A549 (cell line): ENCODE measurements around the gene NFATC2. TPM values are rescaled to one million over a fixed set of nuclear protein-coding genes. Genes with fewer than 3 reads are reported as not detected.

Experiments
- ATAC-seq, 2 experiments: fragments of 200-7000 bp in 1 of 2; fragments of >200 bp in 1 of 2; cut with Nextera tagmentation in 1 of 2; cut with Tn5 transposase in 1 of 2; 3 replicates each; pipeline versions ENCODE4 v1.8.0 to v1.9.1; 2018 to 2020; ENCODE audit warnings: mild to moderate bottlenecking in 1 of 2, moderate library complexity in 1 of 2
- CTCF ChIA-PET: fragments of 300-600 bp; sonication (Branson Sonifier 250); formaldehyde crosslinking; extraction: SDS; loops from one replicate; lab custom pipeline; 2021; ENCODE audit warnings: antibody characterized with exemption, inconsistent platforms; lab: Yijun Ruan, JAX
- POLR2A ChIA-PET: fragments of 350-600 bp; formaldehyde crosslinking; extraction: SDS; loops from one replicate; lab custom pipeline; 2021; ENCODE audit warnings: antibody characterized with exemption, inconsistent platforms; lab: Yijun Ruan, JAX
- DNase-seq, 2 experiments: peaks; one replicate each; pipeline versions ENCODE4 v3.0.0 to v3.0.0-alpha.2; 2011 to 2016; ENCODE audit warnings: low read depth in 1 of 2, low spot score in 1 of 2
- FAIRE-seq: peaks from 2 replicates; lab custom pipeline; 2011; peaks lifted over from hg19 to GRCh38; lab: Jason Lieb, UNC
- H3K27ac ChIP-seq, 2 experiments: fragments of >200 bp; sonication (Bioruptor Twin); formaldehyde crosslinking; 3 replicates each; pipeline ENCODE4 v1.5.1; 2016 to 2017
- H3K4me1 ChIP-seq: fragments of >200 bp; sonication (Bioruptor Twin); formaldehyde crosslinking; 3 replicates; pipeline ENCODE4 v1.6.1; 2016
- H3K4me2 ChIP-seq: fragments of >200 bp; sonication (Bioruptor Twin); formaldehyde crosslinking; 3 replicates; pipeline ENCODE4 v1.6.1; 2016
- H3K4me3 ChIP-seq: fragments of >200 bp; sonication (Bioruptor Twin); formaldehyde crosslinking; 3 replicates; pipeline ENCODE4 v1.5.1; 2016
- H3K9me3 ChIP-seq: fragments of >200 bp; sonication (Bioruptor Twin); formaldehyde crosslinking; 3 replicates; pipeline ENCODE4 v1.6.1; 2016
- BHLHE40 ChIP-seq: IDR thresholded peaks from 2 replicates; pipeline ENCODE4 v1.6.1; 2012; ENCODE audit warnings: low read depth, low read length, inconsistent platforms
- CBX8 ChIP-seq: fragments of 200-600 bp; sonication (generic); IDR thresholded peaks from 2 replicates; pipeline ENCODE4 v1.6.1; 2016
- CHD2 ChIP-seq: fragments of 150-350 bp; IDR thresholded peaks from 2 replicates; pipeline ENCODE4 v1.6.1; 2014; ENCODE audit warnings: low read length; ENCODE audit not compliant: partially characterized antibody
- CHD4 ChIP-seq: fragments of 200-600 bp; sonication (generic); IDR thresholded peaks from 2 replicates; pipeline ENCODE4 v1.6.1; 2016; ENCODE audit warnings: antibody characterized with exemption, mild to moderate bottlenecking, borderline replicate concordance
- EHMT2 ChIP-seq: fragments of 200-600 bp; sonication (generic); IDR thresholded peaks from 2 replicates; pipeline ENCODE4 v1.6.1; 2016; ENCODE audit warnings: antibody characterized with exemption, low read depth, mild to moderate bottlenecking, moderate library complexity
- EP300 ChIP-seq, 2 experiments: fragments of >200 bp; sonication (Bioruptor Twin); formaldehyde crosslinking; IDR thresholded peaks; 2 replicates in 1 of 2; 3 replicates in 1 of 2; pipeline ENCODE4 v1.6.1; 2016 to 2017
- ESRRA ChIP-seq: fragments of 150-350 bp; IDR thresholded peaks from 2 replicates; pipeline ENCODE4 v1.6.1; 2014; ENCODE audit warnings: mild to moderate bottlenecking, low read length, borderline replicate concordance
- FOSL2 ChIP-seq, 2 experiments: fragments of 450-650 bp in 1 of 2; fragments of >200 bp in 1 of 2; sonication (Bioruptor Twin) in 1 of 2; formaldehyde crosslinking; IDR thresholded peaks; 2 replicates each; pipeline versions ENCODE4 v1.5.0 to v1.6.1; 2016 to 2020; ENCODE audit warnings: mild to moderate bottlenecking in 1 of 2, moderate library complexity in 1 of 2
- HEYL ChIP-seq: fragments of 250-450 bp; sonication (Bioruptor Pico); IDR thresholded peaks from 2 replicates; pipeline ENCODE4 v1.8.0; 2021; ENCODE audit warnings: mild to moderate bottlenecking, moderate library complexity
- JUN ChIP-seq, 2 experiments: fragments of >200 bp; sonication (Bioruptor Twin); formaldehyde crosslinking; IDR thresholded peaks; 2 replicates in 1 of 2; 3 replicates in 1 of 2; pipeline ENCODE4 v1.6.1; 2016 to 2017
- JUNB ChIP-seq: fragments of >200 bp; sonication (Bioruptor Twin); formaldehyde crosslinking; IDR thresholded peaks from 2 replicates; pipeline ENCODE4 v1.6.1; 2016
- KDM5A ChIP-seq: fragments of 200-600 bp; sonication (generic); IDR thresholded peaks from 2 replicates; pipeline ENCODE4 v1.6.1; 2016; ENCODE audit warnings: antibody characterized with exemption, mild to moderate bottlenecking
- MAFK ChIP-seq: fragments of 450-650 bp; IDR thresholded peaks from 2 replicates; pipeline ENCODE4 v1.6.1; 2014; ENCODE audit not compliant: partially characterized antibody
- MYC ChIP-seq: IDR thresholded peaks from 2 replicates; pipeline ENCODE4 v1.6.1; 2012; ENCODE audit warnings: mild to moderate bottlenecking, inconsistent platforms, low read length, improper control_type of control experiment, borderline replicate concordance
- NR3C1 ChIP-seq: fragments of >200 bp; sonication (Bioruptor Twin); formaldehyde crosslinking; IDR thresholded peaks from 3 replicates; pipeline ENCODE4 v1.6.1; 2017
- POLR2A ChIP-seq: IDR thresholded peaks from 2 replicates; pipeline ENCODE4 v1.6.1; 2012; ENCODE audit warnings: mild to moderate bottlenecking, low read length
- RAD21 ChIP-seq, 2 experiments: fragments of >200 bp in 1 of 2; sonication (Bioruptor Twin) in 1 of 2; formaldehyde crosslinking in 1 of 2; IDR thresholded peaks in 1 of 2; conservative IDR thresholded peaks in 1 of 2; 2 replicates in 1 of 2; 3 replicates in 1 of 2; pipeline ENCODE4 v1.6.1; 2012 to 2018; ENCODE audit warnings: inconsistent platforms in 1 of 2
- RNF2 ChIP-seq: fragments of 200-600 bp; sonication (generic); IDR thresholded peaks from 2 replicates; pipeline ENCODE4 v1.6.1; 2016; ENCODE audit warnings: low read depth, mild to moderate bottlenecking, antibody characterized with exemption, moderate library complexity, borderline replicate concordance
- SMC3 ChIP-seq: fragments of >200 bp; sonication (Bioruptor Twin); formaldehyde crosslinking; IDR thresholded peaks from 3 replicates; pipeline ENCODE4 v1.6.1; 2018; ENCODE audit warnings: inconsistent platforms
- SREBF2 ChIP-seq: fragments of 450-650 bp; IDR thresholded peaks from 2 replicates; pipeline ENCODE4 v1.6.1; 2014; ENCODE audit warnings: mild to moderate bottlenecking, moderate library complexity
- TFCP2L1 ChIP-seq: fragments of 250-450 bp; sonication (Bioruptor Pico); IDR thresholded peaks from 2 replicates; pipeline ENCODE4 v1.5.0; 2021; ENCODE audit warnings: mild to moderate bottlenecking
- ZC3H11A ChIP-seq: fragments of 450-650 bp; IDR thresholded peaks from 2 replicates; pipeline ENCODE4 v1.6.1; 2014; ENCODE audit warnings: antibody characterized with exemption, mild to moderate bottlenecking
- ZFP36 ChIP-seq: fragments of 450-650 bp; IDR thresholded peaks from 2 replicates; pipeline ENCODE4 v1.6.1; 2014; ENCODE audit warnings: borderline replicate concordance; ENCODE audit not compliant: partially characterized antibody
- WGBS: methylation state at CpG from one replicate; pipeline ENCODE4 v1.1.6; 2017; ENCODE audit errors: missing lambda C conversion rate; 5-methylcytosine and 5-hydroxymethylcytosine counted together
- polyA plus RNA-seq, 4 experiments: library from polyadenylated mRNA; depleted of rRNA in 3 of 4; stranded (reverse); fragments of >200 nt; fragmentation: RNase III in 1 of 4; extraction: RNeasy Plus Mini Kit Qiagen cat#74134 plus additional on column Dnase treatment in 1 of 4; gene quantifications; 2 replicates in 3 of 4; 3 replicates in 1 of 4; pipeline ENCODE4 v1.2.3, GENCODE V29; 2011 to 2017
- TF ChIP-seq, protein P1 (sequence below): fragments of >200 bp; sonication (Bioruptor Twin); formaldehyde crosslinking; IDR thresholded peaks from 3 replicates; pipeline ENCODE4 v1.6.1; 2016
- TF ChIP-seq, protein P2 (sequence below): IDR thresholded peaks from 2 replicates; pipeline ENCODE4 v1.6.1; 2012; ENCODE audit warnings: low read depth, borderline replicate concordance
- TF ChIP-seq, protein P3 (sequence below): IDR thresholded peaks from 2 replicates; pipeline ENCODE4 v1.6.1; 2012
- TF ChIP-seq, protein P4 (sequence below): fragments of 200-600 bp; sonication (generic); IDR thresholded peaks from 2 replicates; pipeline ENCODE4 v1.6.1; 2016; ENCODE audit warnings: antibody characterized with exemption, mild to moderate bottlenecking, moderate library complexity
- TF ChIP-seq, protein P5 (sequence below): fragments of >200 bp; sonication (Bioruptor Twin); formaldehyde crosslinking; IDR thresholded peaks from 2 replicates; pipeline ENCODE4 v1.6.1; 2016
- TF ChIP-seq, protein P6 (sequence below): fragments of >200 bp; sonication (Bioruptor Twin); formaldehyde crosslinking; IDR thresholded peaks from 3 replicates; pipeline ENCODE4 v1.5.1; 2016
- TF ChIP-seq, protein P7 (sequence below): fragments of 150-350 bp; IDR thresholded peaks from 2 replicates; pipeline ENCODE4 v1.6.1; 2014; ENCODE audit warnings: low read depth, mild to moderate bottlenecking, low read length

The NFATC2 gene
- polyA plus RNA-seq, 2 of the 4 experiments (the other 2 are of a cell fraction) = 0.75 to 1.6 TPM

DNA sequence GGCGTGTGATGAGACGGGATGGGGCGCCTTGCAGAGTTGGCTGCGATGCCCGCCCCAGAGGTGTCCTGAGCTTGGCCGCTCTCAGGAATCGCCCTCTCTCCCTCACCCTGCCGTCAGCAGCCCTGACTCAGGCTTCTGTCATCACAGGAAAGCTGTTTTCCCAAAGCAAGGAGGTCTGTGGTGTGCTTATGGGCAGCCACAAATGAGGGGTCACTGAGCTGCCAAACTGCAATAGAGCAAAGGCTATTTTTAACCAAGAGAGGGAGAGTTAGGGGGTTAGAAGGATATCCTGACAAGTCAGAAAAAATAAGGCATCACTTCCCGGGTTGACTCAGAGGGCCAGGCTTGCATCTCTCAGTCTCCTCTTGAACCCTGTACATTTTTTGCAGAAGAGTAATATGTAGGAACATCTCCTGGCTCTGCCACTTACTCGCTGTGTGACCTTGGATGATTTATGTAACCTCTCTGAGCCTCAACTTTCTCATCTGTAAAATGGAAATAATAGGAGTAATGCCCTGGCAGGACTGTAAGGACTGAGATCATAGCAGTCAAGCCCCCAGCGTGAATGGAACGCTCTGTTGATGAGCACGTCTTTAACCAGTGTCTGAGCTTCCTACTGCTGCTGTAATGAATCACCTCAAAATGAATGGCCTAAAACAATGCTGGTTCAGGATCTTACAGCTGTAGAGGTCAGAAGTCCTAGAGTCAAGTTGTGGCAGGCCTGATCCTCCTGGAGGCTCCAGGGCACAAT, 181.9 kb downstream of the NFATC2 start:
- ATAC-seq (peak; percentile 95), FAIRE-seq (no peak), DNase-seq (peak; percentile 59 to 85)
- 27% methylated on average over 13 of the region's 13 CpGs for WGBS
- Histone ChIP-seq H3K27ac (peak overlapping the region; percentile 80 to 89), H3K9me3 (peaks cover 22% of the 10 kb centered on the region), H3K4me3 (no peak overlapping the region), H3K4me1 (peaks cover 28% of the 10 kb centered on the region), H3K4me2 (peak overlapping the region; percentile 56)
- CTCF ChIA-PET = interaction anchor here (0.7 to 3.1 kb wide), 7 partner anchors 11 to 567 kb away, joined by 3 to 11 read pairs (median 3); no protein-coding TSS in a partner anchor
- POLR2A ChIA-PET = interaction anchor here (0.6 to 1.5 kb wide), 2 partner anchors 25 to 430 kb away, joined by 4 to 6 read pairs; no protein-coding TSS in a partner anchor
- TF ChIP-seq, protein P1, sequence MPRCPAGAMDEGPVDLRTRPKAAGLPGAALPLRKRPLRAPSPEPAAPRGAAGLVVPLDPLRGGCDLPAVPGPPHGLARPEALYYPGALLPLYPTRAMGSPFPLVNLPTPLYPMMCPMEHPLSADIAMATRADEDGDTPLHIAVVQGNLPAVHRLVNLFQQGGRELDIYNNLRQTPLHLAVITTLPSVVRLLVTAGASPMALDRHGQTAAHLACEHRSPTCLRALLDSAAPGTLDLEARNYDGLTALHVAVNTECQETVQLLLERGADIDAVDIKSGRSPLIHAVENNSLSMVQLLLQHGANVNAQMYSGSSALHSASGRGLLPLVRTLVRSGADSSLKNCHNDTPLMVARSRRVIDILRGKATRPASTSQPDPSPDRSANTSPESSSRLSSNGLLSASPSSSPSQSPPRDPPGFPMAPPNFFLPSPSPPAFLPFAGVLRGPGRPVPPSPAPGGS = 0 out of 3 replicates have a peak, but pooled peaks have one; percentile 40
- TF ChIP-seq, protein P2, sequence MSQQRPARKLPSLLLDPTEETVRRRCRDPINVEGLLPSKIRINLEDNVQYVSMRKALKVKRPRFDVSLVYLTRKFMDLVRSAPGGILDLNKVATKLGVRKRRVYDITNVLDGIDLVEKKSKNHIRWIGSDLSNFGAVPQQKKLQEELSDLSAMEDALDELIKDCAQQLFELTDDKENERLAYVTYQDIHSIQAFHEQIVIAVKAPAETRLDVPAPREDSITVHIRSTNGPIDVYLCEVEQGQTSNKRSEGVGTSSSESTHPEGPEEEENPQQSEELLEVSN = no peak
- TF ChIP-seq SREBF2 (no peak), JUNB (peak; percentile 89), KDM5A (no peak), MAFK (peak; percentile 36), MYC (no peak), ZC3H11A (no peak), FOSL2 (IDR thresholded peaks at IDR 0.05) (peak; percentile 76), FOSL2 (CRISPR knock-in tag; IDR thresholded peaks at IDR 0.05) (peak; percentile 78), CHD2 (no peak), ZFP36 (no peak), JUN (IDR thresholded peaks at IDR 0.05) (peak; percentile 70 to 76; a peak in 4 of 5 replicates), SMC3 (no peak; the same call in 2 of the 3 replicates), HEYL (no peak), EHMT2 (no peak), RAD21 (conservative IDR thresholded peaks at IDR 0.05 in 1 of 2, IDR thresholded peaks at IDR 0.05 in 1 of 2) (no peak), EP300 (IDR thresholded peaks at IDR 0.05) (peak; percentile 74 to 90; a peak in 3 of 5 replicates), TFCP2L1 (CRISPR knock-in tag) (no peak), NR3C1 (no peak), CHD4 (no peak), ESRRA (peak; percentile 96), CBX8 (no peak), BHLHE40 (no peak), RNF2 (no peak), POLR2A (no peak)
- TF ChIP-seq, protein P3, sequence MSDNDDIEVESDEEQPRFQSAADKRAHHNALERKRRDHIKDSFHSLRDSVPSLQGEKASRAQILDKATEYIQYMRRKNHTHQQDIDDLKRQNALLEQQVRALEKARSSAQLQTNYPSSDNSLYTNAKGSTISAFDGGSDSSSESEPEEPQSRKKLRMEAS = peak; percentile 50
- TF ChIP-seq, protein P4, sequence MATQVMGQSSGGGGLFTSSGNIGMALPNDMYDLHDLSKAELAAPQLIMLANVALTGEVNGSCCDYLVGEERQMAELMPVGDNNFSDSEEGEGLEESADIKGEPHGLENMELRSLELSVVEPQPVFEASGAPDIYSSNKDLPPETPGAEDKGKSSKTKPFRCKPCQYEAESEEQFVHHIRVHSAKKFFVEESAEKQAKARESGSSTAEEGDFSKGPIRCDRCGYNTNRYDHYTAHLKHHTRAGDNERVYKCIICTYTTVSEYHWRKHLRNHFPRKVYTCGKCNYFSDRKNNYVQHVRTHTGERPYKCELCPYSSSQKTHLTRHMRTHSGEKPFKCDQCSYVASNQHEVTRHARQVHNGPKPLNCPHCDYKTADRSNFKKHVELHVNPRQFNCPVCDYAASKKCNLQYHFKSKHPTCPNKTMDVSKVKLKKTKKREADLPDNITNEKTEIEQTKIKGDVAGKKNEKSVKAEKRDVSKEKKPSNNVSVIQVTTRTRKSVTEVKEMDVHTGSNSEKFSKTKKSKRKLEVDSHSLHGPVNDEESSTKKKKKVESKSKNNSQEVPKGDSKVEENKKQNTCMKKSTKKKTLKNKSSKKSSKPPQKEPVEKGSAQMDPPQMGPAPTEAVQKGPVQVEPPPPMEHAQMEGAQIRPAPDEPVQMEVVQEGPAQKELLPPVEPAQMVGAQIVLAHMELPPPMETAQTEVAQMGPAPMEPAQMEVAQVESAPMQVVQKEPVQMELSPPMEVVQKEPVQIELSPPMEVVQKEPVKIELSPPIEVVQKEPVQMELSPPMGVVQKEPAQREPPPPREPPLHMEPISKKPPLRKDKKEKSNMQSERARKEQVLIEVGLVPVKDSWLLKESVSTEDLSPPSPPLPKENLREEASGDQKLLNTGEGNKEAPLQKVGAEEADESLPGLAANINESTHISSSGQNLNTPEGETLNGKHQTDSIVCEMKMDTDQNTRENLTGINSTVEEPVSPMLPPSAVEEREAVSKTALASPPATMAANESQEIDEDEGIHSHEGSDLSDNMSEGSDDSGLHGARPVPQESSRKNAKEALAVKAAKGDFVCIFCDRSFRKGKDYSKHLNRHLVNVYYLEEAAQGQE = no peak
- TF ChIP-seq, protein P5, sequence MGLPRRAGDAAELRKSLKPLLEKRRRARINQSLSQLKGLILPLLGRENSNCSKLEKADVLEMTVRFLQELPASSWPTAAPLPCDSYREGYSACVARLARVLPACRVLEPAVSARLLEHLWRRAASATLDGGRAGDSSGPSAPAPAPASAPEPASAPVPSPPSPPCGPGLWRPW = no peak
- TF ChIP-seq, protein P6, sequence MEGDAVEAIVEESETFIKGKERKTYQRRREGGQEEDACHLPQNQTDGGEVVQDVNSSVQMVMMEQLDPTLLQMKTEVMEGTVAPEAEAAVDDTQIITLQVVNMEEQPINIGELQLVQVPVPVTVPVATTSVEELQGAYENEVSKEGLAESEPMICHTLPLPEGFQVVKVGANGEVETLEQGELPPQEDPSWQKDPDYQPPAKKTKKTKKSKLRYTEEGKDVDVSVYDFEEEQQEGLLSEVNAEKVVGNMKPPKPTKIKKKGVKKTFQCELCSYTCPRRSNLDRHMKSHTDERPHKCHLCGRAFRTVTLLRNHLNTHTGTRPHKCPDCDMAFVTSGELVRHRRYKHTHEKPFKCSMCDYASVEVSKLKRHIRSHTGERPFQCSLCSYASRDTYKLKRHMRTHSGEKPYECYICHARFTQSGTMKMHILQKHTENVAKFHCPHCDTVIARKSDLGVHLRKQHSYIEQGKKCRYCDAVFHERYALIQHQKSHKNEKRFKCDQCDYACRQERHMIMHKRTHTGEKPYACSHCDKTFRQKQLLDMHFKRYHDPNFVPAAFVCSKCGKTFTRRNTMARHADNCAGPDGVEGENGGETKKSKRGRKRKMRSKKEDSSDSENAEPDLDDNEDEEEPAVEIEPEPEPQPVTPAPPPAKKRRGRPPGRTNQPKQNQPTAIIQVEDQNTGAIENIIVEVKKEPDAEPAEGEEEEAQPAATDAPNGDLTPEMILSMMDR = no peak
- TF ChIP-seq, protein P7, sequence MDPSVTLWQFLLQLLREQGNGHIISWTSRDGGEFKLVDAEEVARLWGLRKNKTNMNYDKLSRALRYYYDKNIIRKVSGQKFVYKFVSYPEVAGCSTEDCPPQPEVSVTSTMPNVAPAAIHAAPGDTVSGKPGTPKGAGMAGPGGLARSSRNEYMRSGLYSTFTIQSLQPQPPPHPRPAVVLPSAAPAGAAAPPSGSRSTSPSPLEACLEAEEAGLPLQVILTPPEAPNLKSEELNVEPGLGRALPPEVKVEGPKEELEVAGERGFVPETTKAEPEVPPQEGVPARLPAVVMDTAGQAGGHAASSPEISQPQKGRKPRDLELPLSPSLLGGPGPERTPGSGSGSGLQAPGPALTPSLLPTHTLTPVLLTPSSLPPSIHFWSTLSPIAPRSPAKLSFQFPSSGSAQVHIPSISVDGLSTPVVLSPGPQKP = no peak
